MM.1S (cell line): Measurements from ENCODE around the gene CYSRT1.
"Not testable (repeated sequence)": the region's sequence is repeated elsewhere in the genome, so short reads cannot be mapped to it uniquely, and the experiment has no call there.

Experiments
- DNase-seq: peaks from one replicate; pipeline ENCODE4 v3.0.0-alpha.2; 2015
- H2AFZ ChIP-seq: fragments of 300-600 bp; sonication (generic); 2 replicates; pipeline ENCODE4 v1.6.0; 2016; ENCODE audit warnings: antibody characterized with exemption, low read length
- H3F3A ChIP-seq: fragments of 300-600 bp; sonication (generic); 2 replicates; pipeline ENCODE4 v1.6.1; 2016; ENCODE audit warnings: mild to moderate bottlenecking, antibody characterized with exemption, low read length, moderate library complexity, mixed read lengths; ENCODE audit not compliant: insufficient read depth
- H3K27ac ChIP-seq: fragments of 300-600 bp; sonication (generic); 2 replicates; pipeline ENCODE4 v1.5.1; 2016; ENCODE audit warnings: mild to moderate bottlenecking, low read length
- H3K27me3 ChIP-seq: fragments of 300-600 bp; sonication (generic); replicated peaks from 2 replicates; pipeline ENCODE4 v1.6.0; 2016; ENCODE audit warnings: low read length; ENCODE audit not compliant: insufficient read depth
- H3K36me3 ChIP-seq: fragments of 300-600 bp; sonication (generic); replicated peaks from 2 replicates; pipeline ENCODE4 v1.6.1; 2016; ENCODE audit warnings: mild to moderate bottlenecking, low read length, mixed read lengths; ENCODE audit not compliant: insufficient read depth
- H3K4me1 ChIP-seq: fragments of 300-600 bp; sonication (generic); 2 replicates; pipeline ENCODE4 v1.6.1; 2016; ENCODE audit warnings: low read length, mixed read lengths
- H3K4me2 ChIP-seq: fragments of 300-600 bp; sonication (generic); 2 replicates; pipeline ENCODE4 v1.6.0; 2016; ENCODE audit warnings: low read depth, low read length
- H3K4me3 ChIP-seq: fragments of 300-600 bp; sonication (generic); 2 replicates; pipeline ENCODE4 v1.5.1; 2016; ENCODE audit warnings: low read length, mixed read lengths
- H3K79me2 ChIP-seq: fragments of 300-600 bp; sonication (generic); 2 replicates; pipeline ENCODE4 v1.6.1; 2016; ENCODE audit warnings: mixed run types, low read length, mixed read lengths
- H3K9ac ChIP-seq: fragments of 300-600 bp; sonication (generic); 2 replicates; pipeline ENCODE4 v1.6.1; 2016; ENCODE audit warnings: low read length, mixed read lengths
- H3K9me2 ChIP-seq: fragments of 300-600 bp; sonication (generic); replicated peaks from 2 replicates; pipeline ENCODE4 v1.6.1; 2016; ENCODE audit warnings: mild to moderate bottlenecking, low read length, mixed read lengths; ENCODE audit not compliant: insufficient read depth
- H3K9me3 ChIP-seq: fragments of 300-600 bp; sonication (generic); replicated peaks from 2 replicates; pipeline ENCODE4 v1.6.1; 2016; ENCODE audit warnings: mild to moderate bottlenecking, low read length, mixed read lengths; ENCODE audit not compliant: insufficient read depth
- H4K20me1 ChIP-seq: fragments of 300-600 bp; sonication (generic); 2 replicates; pipeline ENCODE4 v1.6.1; 2016; ENCODE audit warnings: mild to moderate bottlenecking, low read length, moderate library complexity, mixed read lengths; ENCODE audit not compliant: insufficient read depth
- CTCF ChIP-seq: fragments of 300-600 bp; sonication (generic); IDR thresholded peaks from 2 replicates; pipeline ENCODE4 v1.5.1; 2016; ENCODE audit warnings: antibody characterized with exemption, low read length, mixed read lengths
- EZH2 ChIP-seq: fragments of 300-600 bp; sonication (generic); optimal IDR thresholded peaks from 2 replicates; pipeline ENCODE3; 2017; ENCODE audit warnings: low read depth, mild to moderate bottlenecking, antibody characterized with exemption, low read length, mixed read lengths
- EZH2phosphoT487 ChIP-seq: fragments of 300-600 bp; sonication (generic); IDR thresholded peaks from 2 replicates; pipeline ENCODE4 v1.6.1; 2018; ENCODE audit warnings: antibody characterized with exemption, low read length

CYSRT1 gene

DNA sequence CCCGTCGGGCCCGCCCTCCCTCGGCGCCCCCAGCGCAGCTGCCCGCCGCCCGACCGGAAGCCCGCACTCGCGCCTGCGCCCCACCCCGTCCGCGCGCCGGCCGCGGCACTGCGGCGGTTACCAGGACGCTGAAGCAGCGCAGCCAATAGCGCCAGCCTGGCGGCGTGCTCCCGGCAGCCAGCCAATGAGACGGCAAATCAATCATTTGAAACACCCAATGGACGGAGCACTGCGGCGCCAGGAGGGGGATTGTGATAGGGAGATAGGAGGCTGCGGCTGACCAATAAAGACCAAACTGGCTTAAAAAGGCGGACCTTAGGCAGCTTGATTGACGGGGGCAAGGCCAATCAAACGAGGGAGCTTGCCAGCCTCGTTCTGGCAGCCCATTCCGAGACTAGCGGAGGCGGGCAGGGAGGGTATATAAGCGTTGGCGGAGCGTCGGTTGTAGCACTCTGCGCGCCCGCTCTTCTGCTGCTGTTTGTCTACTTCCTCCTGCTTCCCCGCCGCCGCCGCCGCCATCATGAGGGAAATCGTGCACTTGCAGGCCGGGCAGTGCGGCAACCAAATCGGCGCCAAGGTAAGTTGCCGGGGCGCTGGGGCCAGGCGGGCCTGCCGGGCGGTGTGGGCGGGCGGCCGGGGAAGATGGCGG, 16.0 kb downstream of the CYSRT1 start, which contains the start of gene TUBB4B:
TSS of gene TUBB4B (plus strand) at position 447 of the 649 bp plus-strand sequence. CDS start at position 521, 74 bp downstream.
- Histone ChIP-seq H3K4me2 (peak within 1 kb of the TSS; percentile 92), H3K9me2 (no peaks in the 10 kb centered on the region), H3K9ac (peak within 1 kb of the TSS; percentile 83), H3K4me3 (peak within 1 kb of the TSS; percentile 93), H3K79me2 (peaks cover 31% of the 10 kb centered on the region), H4K20me1 (peaks cover 16% of the 10 kb centered on the region), H3K9me3 (no peaks in the 10 kb centered on the region), H3K27ac (peak within 1 kb of the TSS; percentile 92), H3K4me1 (peaks cover 18% of the 10 kb centered on the region; the same call in 1 of the 2 replicates), H3K36me3 (no peaks in the 10 kb centered on the region; the same call in 1 of the 2 replicates), H3F3A (peaks cover 28% of the 10 kb centered on the region; the same call in 1 of the 2 replicates), H3K27me3 (peaks cover 2% of the 10 kb centered on the region; the same call in 1 of the 2 replicates), H2AFZ (peak within 1 kb of the TSS; percentile 86)
- DNase-seq = peak; percentile 99
- TF ChIP-seq EZH2 (no peak), CTCF (no peak), EZH2phosphoT487 (no peak)

DNA sequence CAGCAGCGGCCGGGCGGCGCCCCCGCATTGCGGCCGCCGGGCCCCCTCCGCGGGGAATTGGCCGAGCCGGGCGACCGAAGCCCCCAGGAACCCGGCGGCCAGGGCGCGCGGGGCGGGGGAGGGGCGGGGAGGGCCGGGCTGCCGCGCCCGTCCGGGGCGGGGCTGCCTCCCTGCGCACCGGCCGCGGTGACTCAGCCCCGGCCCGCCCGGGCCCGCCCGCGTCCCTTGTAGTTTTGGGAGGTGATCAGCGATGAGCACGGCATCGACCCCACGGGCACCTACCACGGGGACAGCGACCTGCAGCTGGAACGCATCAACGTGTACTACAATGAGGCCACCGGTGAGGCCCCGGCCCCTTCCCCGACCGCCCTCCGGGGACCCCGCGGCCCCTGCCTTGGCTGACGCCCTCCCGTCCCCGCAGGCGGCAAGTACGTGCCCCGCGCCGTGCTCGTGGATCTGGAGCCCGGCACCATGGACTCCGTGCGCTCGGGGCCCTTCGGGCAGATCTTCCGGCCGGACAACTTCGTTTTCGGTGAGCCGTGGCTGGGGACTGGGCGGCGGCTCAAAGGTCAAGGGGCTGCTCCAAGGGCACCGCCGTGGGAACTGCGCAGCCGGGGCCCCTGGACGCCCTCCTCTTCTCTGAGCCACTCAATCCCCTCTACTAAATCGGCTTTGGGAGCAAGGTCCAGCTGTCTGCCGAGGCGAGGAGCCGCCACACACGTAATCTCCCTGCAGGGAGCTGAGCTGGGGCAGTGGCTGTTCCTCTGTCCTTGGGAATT, 16.7 kb downstream of the CYSRT1 start:
- Histone ChIP-seq H3K36me3 (no peaks in the 10 kb centered on the region; the same call in 1 of the 2 replicates), H4K20me1 (peaks cover 16% of the 10 kb centered on the region), H3K4me1 (peaks cover 12% of the 10 kb centered on the region; the same call in 1 of the 2 replicates), H3K9me3 (no peaks in the 10 kb centered on the region), H3K9ac (peak overlapping the region; percentile 82), H3K27ac (peak overlapping the region; percentile 49; the same call in 1 of the 2 replicates), H2AFZ (no peak overlapping the region), H3K9me2 (no peaks in the 10 kb centered on the region), H3K27me3 (no peaks in the 10 kb centered on the region), H3K4me2 (peak overlapping the region; percentile 92), H3F3A (peaks cover 28% of the 10 kb centered on the region; the same call in 1 of the 2 replicates), H3K79me2 (peaks cover 31% of the 10 kb centered on the region), H3K4me3 (peak overlapping the region; percentile 81)
- TF ChIP-seq EZH2phosphoT487 (no peak), EZH2 (no peak), CTCF (no peak)
- DNase-seq = peak; percentile 53

- Histone ChIP-seq H3K36me3 (no peaks in the 10 kb centered on the region; the same call in 1 of the 2 replicates), H3K4me2 (peak overlapping the region; percentile 92), H3K4me3 (peak overlapping the region; percentile 81), H3K27me3 (no peaks in the 10 kb centered on the region), H3K9me3 (no peaks in the 10 kb centered on the region), H3F3A (peaks cover 28% of the 10 kb centered on the region; the same call in 1 of the 2 replicates), H3K27ac (no peak overlapping the region), H2AFZ (no peak overlapping the region), H3K4me1 (peaks cover 10% of the 10 kb centered on the region; the same call in 1 of the 2 replicates), H3K79me2 (peaks cover 31% of the 10 kb centered on the region), H3K9ac (peak overlapping the region; percentile 82), H4K20me1 (peaks cover 16% of the 10 kb centered on the region), H3K9me2 (no peaks in the 10 kb centered on the region)
- TF ChIP-seq CTCF (no peak), EZH2 (no peak), EZH2phosphoT487 (no peak)
- DNase-seq = no peak
These were observed 17.6 kb downstream of the CYSRT1 start for GRCh38 chr9:137242269-137243203.

DNA sequence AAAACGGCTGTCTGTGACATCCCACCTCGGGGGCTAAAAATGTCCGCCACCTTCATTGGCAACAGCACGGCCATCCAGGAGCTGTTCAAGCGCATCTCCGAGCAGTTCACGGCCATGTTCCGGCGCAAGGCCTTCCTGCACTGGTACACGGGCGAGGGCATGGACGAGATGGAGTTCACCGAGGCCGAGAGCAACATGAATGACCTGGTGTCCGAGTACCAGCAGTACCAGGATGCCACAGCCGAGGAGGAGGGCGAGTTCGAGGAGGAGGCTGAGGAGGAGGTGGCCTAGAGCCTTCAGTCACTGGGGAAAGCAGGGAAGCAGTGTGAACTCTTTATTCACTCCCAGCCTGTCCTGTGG, 18.3 kb downstream of the CYSRT1 start:
- not testable (repeated sequence) for DNase-seq, H3K9me3 ChIP-seq, H3K27me3 ChIP-seq, H3K4me2 ChIP-seq, H2AFZ ChIP-seq, H3K9ac ChIP-seq, H3K4me1 ChIP-seq, H3K9me2 ChIP-seq, H3K4me3 ChIP-seq, H3K36me3 ChIP-seq, H3K27ac ChIP-seq
- H4K20me1 ChIP-seq = peaks cover 16% of the 10 kb centered on the region
- peaks cover 28% of the 10 kb centered on the region; the same call in 1 of the 2 replicates for H3F3A ChIP-seq
- peaks cover 31% of the 10 kb centered on the region for H3K79me2 ChIP-seq
